HT1080 (cell line): ENCODE measurements around the gene SMPDL3B. TPM values are rescaled to one million over a fixed set of nuclear protein-coding genes. Genes with fewer than 3 reads are reported as not detected.

ENCODE experiments used
- DNase-seq: peaks from one replicate; pipeline ENCODE4 v3.0.0-alpha.2; 2015; ENCODE audit warnings: low read depth
- total RNA-seq: library from RNA; depleted of rRNA; stranded (reverse); fragments of >200 nt; shearing (Covaris generic); gene quantifications from 2 replicates; pipeline ENCODE4 v1.2.3, GENCODE V29; 2014

The SMPDL3B gene
- total RNA-seq, 1 experiment from 2014 or later: 0.34 TPM

DNA sequence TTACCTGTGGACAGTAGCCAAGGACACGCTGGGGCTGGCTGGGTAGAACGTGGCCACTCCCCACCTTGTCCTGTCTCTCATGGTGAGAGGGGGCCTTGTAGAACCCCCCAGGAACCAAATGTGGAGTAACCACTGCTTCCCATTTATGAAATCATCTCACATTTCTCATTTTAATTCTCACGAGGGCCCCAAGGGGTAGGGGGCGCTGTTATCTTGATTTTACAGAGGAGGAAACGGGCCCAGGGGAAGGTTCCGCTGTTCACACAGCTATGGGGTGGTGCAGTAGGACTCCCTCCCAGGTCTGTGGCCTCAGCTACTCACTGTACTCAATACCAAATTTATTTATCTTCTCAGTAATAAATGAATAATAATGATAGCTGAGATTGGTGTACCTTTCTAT lies 5.5 kb downstream of the SMPDL3B start:
- DNase-seq: no peak

DNA sequence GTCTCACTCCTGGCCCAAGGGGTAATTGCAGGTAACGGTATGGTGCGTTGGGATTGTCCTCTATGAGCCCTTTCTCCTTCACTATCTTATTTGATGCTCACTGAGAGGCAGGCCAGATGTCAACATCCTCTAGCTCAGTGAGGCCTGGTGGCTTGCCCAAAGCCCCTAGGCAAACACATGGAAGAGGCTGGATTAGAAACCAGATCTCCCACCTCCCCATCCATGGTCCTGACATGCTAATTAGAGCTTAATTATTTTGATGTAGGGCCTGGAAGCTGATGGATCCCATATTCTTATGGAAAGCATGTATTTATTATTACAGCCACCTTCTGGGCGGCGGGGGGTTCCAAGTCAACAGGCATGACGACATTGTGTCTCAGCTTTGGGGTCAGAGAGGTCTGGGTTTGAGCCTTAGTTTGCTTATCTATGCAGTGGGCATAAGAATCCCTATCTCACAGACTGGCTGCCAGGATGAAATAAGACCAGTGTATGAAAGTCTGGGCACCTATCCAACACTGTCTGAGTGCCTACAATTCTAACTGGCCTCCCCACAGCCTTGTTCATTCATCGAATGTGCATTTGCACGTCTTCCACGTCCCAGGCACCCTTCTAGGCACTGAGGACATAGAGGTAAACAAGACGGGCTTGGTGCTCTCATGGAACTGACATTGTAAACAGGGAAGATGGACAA lies 6.2 kb downstream of the SMPDL3B start:
- DNase-seq: no peak

DNA sequence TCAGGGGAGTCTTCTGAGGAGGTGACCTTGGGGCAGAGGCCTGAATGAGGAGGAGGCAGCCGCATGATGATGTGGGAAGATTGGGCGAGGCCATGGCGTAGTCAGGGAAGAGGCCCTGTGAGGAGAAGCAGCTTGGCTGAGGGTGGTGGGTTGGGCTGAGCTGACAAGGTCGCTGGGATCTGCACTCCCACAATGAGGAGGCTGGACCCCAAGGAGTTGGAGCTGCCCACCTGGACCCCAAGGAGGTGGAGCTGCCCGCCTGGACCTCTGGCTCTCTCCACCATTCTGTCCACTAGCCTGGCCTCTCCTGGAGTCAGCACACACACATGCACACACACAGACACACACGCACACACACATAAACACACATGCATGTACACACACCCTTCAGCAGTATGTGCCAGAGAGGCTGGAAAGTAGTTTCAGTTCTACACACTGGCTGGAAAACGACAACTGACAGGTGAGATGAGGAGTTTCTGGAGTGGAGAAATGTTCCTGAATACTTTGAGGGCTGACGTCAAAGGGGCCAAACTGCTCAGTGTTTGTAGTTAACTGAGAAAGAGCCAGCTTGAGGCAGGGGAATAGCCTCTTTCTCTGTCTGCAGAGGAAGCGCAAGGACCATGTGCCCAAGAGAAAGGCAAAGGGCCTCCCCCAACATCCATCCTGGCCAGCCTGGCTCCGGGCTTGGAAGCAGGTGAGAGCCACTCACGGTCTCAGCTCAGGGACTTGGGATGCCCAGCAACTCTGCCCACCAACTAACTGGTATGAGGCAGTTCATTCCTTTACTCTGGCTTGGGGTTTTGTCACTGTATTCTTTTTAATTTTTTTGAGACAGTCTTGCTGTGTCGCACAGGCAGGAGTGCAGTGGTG lies 7.1 kb downstream of the SMPDL3B start:
- DNase-seq: no peak

DNA sequence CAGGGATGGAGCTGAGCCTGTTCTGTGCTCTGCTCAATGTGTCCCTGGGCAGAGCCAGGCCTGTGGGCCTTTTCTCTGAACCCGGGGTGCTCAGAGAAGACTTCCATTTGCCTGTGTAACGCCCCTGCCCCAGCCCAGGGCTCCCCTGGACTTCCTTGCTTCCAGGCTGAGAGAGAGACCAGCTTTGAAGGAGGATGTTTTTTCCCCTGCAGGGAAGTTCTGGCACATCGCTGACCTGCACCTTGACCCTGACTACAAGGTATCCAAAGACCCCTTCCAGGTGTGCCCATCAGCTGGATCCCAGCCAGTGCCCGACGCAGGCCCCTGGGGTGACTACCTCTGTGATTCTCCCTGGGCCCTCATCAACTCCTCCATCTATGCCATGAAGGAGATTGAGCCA lies 10.2 kb downstream of the SMPDL3B start:
- DNase-seq: no peak

DNA sequence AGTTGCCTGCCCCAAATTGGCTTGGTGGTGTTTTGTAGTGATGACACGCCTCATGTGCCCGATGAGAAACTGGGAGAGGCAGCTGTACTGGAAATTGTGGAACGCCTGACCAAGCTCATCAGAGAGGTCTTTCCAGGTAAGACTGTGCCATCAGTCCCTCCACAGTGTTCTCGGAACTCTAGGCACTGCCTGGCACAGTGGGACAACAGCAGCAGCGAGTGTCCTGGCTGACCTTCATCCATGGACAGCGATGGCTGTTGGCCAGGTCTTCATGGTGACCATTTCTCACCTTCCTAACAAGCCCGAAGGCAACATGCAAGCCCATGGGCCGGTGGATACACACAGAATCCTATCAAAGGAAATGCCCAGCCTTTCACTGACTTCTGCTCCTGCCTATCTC lies 14.2 kb downstream of the SMPDL3B start:
- no peak for DNase-seq

DNA sequence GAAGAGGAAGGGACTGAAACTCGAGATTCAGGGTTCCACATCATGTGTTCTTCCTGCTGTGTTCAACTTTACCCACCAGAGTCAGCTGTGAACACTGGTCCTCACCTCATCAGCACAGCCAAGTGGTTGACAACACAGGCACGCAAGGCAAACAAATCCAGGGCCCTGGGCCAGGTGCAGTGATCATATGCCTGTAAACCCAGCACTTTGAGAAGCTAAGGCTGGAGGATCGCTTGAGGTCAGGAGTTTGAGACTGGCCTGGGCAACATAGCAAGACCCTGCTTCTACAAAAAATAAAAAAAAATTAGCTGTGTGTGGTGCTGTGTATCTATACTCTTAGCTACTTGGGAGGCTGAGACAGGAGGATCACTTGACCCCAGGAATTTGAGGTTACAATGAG lies 16.6 kb downstream of the SMPDL3B start:
- no peak for DNase-seq

DNA sequence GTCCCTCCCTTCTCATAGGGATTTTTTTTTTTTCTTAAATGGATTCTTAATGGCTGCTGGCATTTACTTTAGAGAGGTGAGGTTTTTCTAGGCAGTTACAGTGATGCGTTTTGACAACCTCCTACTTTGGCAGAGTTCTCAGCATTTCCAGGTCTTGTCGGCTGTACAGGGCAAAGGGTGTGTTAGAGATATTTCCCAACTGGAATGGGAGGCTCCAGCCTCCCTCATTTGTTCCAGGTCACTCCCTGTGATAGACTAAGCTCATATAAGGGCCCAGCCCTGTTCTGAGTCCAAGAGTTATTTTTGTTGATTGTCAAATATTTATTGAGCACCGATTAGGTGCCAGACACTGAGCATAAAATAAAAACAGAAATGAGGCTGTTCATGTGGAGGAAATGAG lies 17.3 kb downstream of the SMPDL3B start:
- no peak for DNase-seq

DNA sequence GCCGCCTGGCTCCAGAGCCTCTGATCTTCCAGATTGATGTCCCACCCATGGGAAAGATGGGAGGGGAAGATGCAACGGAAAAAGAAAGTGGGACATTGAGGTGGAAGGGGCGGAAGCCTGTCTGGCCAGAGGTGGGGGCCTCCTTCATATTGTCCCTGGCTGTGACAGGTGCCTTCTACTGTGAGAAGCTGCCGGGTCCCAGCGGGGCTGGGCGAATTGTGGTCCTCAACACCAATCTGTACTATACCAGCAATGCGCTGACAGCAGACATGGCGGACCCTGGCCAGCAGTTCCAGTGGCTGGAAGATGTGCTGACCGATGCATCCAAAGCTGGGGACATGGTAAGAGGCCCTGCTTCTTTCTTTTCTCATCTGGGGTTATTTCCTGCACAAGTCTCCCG lies 19.4 kb downstream of the SMPDL3B start:
- DNase-seq: no peak

DNA sequence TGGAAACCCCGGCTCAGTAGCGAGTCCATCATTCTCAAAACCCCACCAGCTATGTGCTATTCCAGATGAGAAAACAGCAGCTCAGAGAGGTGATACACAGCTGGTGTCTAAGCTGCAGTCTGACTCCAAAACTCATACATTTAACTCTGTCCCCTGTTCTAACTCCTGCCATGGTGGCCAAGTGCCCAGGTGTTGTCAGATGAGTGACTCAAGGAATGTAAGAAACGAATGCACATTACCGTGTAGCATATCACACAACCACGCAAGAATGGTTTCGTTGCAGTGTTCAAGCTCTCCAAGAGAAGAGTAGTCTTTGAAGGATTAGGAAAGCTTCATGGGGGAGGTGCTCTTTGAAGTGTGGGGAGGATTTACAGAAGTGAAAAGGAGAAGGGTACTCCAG lies 20.3 kb downstream of the SMPDL3B start:
- no peak for DNase-seq

DNA sequence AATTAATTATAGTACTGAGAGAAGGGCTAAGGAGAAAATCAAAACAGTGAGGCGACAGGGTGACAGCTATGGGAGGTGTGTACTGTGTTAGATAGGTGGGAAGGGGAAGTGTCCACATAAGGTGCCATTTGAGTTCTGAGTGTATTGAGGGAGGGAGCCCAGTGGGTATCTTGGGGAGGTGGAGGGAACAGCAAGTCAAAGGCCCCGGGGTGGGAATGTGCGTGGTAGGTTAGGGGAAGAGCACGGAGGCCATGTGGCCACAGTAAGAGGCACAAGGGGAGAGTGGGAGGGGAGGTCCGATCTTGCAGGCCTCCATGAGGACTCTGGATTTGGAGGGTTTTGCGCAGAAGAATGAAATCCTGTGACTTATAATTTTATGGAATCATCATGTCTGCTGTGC lies 22.0 kb downstream of the SMPDL3B start:
- no peak for DNase-seq

DNA sequence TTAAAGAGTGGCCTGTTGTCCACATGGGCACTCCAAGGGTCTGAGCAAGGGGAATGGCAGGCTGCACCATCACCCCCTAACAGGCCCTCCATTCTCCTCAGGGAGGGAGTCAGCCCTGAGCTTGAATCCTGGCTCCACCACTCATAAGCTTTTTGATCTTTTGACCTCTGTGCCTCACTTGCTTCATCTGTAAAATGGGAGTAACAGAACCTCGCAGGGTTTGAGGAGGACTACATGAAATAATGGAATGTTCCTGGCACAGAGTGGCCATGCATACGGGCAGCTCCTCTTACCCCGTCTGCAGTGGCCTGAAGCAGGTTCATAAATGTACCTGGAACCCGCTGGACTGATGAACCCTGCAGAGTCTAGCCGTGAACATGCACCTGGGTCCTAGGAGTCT lies 22.9 kb downstream of the SMPDL3B start:
- DNase-seq: no peak

DNA sequence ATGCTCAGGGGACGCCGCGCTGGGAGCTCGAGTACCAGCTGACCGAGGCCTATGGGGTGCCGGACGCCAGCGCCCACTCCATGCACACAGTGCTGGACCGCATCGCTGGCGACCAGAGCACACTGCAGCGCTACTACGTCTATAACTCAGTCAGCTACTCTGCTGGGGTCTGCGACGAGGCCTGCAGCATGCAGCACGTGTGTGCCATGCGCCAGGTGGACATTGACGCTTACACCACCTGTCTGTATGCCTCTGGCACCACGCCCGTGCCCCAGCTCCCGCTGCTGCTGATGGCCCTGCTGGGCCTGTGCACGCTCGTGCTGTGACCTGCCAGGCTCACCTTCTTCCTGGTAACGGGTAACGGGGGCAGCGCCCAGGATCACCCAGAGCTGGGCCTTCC lies 23.7 kb downstream of the SMPDL3B start:
- no peak for DNase-seq

DNA sequence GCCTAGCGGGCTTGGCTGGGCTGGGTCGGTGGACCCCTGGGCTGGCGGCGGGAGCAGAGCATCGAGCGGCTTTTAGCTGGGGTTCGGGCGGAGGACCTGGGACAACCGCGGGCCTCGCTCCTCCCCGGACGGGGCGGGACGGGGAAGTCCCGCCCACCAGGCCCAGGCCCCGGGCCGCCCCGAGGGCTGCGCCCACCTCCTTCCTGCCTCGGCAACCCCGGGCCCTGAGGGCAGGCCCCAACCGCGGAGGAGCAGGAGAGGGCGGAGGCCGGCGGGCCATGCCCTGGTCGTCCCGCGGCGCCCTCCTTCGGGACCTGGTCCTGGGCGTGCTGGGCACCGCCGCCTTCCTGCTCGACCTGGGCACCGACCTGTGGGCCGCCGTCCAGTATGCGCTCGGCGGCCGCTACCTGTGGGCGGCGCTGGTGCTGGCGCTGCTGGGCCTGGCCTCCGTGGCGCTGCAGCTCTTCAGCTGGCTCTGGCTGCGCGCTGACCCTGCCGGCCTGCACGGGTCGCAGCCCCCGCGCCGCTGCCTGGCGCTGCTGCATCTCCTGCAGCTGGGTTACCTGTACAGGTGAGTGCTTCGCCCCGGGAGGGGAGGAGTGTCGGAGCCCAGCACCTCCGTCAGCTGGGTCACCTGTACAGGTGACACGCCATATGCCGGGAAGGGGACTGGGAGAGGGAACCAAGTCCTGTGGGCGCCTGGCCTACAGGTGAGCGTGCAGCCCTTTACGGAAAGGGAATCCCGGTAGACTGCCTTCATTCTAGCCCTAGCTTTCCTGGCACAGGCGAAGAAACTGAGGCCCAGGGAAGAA lies 25.2 kb downstream of the SMPDL3B start, which contains the start of gene XKR8:
XKR8 (plus strand) TSS at position 182 of the 812 bp plus-strand sequence; CDS start at position 279, 97 bp downstream.
- peak; percentile 85 for DNase-seq

DNA sequence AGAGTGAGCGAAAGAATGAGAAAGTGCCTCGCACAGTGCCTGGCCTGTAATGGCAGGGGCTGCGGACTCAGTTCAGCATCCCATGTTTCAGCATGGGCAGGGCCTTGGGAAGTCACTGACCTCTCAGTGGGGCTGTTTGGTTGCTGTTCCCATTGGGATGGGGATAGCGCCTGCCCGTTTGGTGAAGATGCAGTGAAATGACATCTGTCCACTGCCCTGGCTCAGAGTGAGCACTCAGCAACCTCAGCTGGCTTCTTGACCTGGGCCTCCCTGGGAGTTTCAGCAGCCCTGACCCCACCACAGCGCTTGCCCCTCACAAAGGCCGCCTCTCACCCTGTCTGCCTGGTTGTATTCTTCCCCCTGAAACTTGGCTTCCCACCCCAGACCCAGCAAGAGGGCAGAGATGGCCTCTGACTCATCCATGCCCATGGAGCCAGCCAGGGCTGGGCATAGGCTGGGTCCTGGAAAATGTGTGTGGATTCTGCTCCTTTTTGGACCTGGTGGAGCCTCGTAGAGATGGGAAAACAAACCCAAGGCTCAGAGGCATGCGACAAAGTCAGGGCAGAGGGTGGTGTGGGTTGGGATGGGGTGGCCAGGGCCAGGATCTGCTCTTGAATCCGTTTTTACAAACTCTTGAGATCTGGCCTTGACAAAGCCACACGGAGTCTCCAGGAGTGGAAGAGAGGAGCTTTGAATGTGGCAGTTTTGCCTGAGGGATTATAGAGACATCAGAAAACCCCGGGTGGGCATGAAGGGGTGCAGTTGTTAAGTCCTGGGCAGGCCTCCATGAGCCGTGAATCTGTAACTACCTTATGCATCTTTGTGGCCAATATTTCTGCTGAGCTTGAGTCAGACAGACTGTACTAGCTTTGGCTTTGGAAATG lies 26.2 kb downstream of the SMPDL3B start:
- peak; percentile 23 for DNase-seq

DNA sequence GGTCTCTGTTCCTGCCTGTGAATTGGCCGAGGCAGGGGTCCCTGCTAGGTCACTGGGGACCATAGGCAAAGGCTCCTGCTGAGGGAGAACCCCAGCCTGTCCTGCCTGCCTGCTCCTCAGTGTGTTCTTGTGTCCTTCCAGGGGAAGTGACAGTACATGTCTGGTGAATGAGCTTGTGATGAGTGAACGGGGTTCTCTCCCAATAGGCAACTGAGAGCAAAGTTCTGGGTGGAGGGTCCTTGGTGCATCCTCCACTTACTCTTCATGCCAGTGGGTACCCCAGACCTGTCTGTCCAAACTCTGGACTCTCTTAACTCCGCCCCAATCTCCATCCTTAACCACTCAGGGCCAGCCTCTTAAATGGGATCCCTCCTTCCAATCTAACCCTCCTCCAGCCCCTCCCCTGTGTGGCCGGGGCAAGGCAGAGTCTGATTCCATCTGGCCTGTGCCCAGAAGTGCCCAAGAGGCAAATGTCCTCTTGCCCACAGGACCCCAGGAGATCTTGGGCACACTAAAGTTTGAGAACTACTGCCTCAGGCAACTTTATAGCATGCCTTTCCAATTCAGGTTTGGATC lies 26.9 kb downstream of the SMPDL3B start:
- no peak for DNase-seq

DNA sequence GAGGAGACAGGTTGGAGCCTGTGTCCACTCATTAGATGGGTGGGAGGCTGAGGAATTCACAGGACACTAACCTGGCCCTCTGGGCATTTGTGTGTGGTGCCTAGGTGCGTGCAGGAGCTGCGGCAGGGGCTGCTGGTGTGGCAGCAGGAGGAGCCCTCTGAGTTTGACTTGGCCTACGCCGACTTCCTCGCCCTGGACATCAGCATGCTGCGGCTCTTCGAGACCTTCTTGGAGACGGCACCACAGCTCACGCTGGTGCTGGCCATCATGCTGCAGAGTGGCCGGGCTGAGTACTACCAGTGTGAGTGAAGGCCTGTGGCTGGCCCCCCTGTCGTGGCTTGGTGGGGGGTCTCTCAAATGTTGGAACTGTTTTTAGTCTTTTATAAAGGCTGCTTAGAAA lies 28.6 kb downstream of the SMPDL3B start:
- no peak for DNase-seq

DNA sequence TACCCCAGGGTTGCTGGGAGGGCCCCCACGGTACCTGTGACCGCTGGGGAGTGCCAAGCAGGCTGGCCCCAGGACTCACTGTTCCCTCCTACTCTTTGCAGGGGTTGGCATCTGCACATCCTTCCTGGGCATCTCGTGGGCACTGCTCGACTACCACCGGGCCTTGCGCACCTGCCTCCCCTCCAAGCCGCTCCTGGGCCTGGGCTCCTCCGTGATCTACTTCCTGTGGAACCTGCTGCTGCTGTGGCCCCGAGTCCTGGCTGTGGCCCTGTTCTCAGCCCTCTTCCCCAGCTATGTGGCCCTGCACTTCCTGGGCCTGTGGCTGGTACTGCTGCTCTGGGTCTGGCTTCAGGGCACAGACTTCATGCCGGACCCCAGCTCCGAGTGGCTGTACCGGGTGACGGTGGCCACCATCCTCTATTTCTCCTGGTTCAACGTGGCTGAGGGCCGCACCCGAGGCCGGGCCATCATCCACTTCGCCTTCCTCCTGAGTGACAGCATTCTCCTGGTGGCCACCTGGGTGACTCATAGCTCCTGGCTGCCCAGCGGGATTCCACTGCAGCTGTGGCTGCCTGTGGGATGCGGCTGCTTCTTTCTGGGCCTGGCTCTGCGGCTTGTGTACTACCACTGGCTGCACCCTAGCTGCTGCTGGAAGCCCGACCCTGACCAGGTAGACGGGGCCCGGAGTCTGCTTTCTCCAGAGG lies 31.8 kb downstream of the SMPDL3B start:
- DNase-seq: peak; percentile 31

DNA sequence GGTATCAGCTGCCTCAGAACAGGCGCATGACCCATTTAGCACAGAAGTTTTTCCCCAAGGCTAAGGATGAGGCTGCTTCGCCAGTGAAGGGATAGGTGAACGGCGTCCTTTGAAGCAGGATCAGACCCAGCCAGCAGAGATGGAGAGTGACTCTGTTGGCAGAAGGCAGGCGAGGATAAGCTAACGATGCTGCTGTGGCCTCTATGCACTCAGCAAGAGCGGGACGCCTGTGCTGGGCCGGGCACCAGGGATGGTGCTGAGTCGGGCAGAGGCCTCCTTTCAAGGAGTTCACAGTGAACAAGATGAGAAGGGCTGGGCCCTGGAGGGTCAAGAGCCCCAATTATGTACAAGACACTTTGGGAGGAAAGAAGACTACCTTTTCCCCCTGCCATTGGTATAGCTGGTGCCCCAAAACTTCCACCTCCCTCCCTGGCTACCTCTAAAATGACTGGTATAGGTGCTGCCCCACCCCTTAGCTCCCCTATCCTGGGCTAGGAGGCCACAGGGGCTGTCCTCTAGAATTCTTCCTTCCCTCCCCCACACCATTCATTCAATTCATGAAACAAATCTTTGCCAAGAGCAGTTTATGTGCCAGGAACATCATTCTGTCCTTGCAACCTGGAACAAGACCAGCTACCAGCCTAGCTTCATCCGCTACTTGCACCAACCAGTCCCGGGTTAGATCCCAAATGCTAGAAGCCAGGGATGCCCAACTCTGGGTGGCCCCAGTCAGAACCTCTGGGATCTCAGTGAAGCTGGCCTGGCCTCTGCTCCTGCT lies 32.5 kb downstream of the SMPDL3B start:
- no peak for DNase-seq

DNA sequence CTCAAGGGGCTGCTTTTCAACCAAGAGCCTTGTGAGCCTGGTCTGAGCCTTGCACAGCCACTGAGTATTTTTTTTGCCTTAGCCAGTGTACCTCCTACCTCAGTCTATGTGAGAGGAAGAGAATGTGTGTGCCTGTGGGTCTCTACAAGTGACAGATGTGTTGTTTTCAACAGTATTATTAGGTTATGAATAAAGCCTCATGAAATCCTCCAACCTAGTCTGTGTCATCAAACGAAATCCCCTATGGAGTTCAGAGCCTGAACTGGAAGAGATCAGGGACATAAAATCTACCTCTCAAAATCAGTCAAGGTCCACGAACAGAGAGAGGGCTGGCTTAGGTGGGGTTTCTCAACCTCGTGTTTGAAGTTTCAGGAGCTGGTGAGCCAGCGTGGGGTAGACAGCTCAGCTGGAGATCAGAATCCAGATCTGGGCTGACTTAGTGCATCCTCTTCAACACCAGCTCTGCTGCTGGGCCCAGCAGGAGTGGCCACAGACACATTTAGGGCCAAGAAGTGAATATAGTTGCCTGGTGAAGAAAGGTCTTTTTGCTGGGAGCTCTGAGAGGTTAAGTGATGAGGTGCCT lies 33.2 kb downstream of the SMPDL3B start:
- no peak for DNase-seq
